Measurements from ENCODE around the gene TMEM40.
"Not testable (repeated sequence)": the region's sequence is repeated elsewhere in the genome, so short reads cannot be mapped to it uniquely, and the experiment has no call there.

Gene TMEM40

GRCh38 chr3:12750658-12751071 is 8.4 kb downstream of the TMEM40 start:
- no peak for DNase-seq (ENCODE audit: low spot score)

GRCh38 chr3:12750223-12750622 is 8.8 kb downstream of the TMEM40 start:
- no peak for DNase-seq (ENCODE audit: low spot score)

GRCh38 chr3:12748477-12748876 is 10.6 kb downstream of the TMEM40 start:
- DNase-seq (ENCODE audit: low spot score) = no peak

- DNase-seq (ENCODE audit: low spot score) = no peak
These were observed 12.6 kb downstream of the TMEM40 start for GRCh38 chr3:12746419-12746818.

- DNase-seq (ENCODE audit: low spot score) = no peak
These were observed 14.7 kb downstream of the TMEM40 start for GRCh38 chr3:12744326-12744725.

GRCh38 chr3:12743583-12743982 is 15.5 kb downstream of the TMEM40 start:
- DNase-seq (ENCODE audit: low spot score) = no peak

GRCh38 chr3:12742330-12743107 is 16.5 kb downstream of the TMEM40 start:
- DNase-seq (ENCODE audit: low spot score) = no peak

GRCh38 chr3:12741209-12741608 is 17.9 kb downstream of the TMEM40 start:
- DNase-seq (ENCODE audit: low spot score) = no peak

GRCh38 chr3:12737833-12738232 is 21.2 kb downstream of the TMEM40 start:
- no peak for DNase-seq (ENCODE audit: low spot score)

- no peak for DNase-seq (ENCODE audit: low spot score)
These were observed 21.7 kb downstream of the TMEM40 start for GRCh38 chr3:12737319-12737718.

GRCh38 chr3:12734960-12735359 is 24.1 kb downstream of the TMEM40 start:
- DNase-seq (ENCODE audit: low spot score) = no peak

GRCh38 chr3:12733566-12733965 is 25.5 kb downstream of the TMEM40 start:
- no peak for DNase-seq (ENCODE audit: low spot score)

- no peak for DNase-seq (ENCODE audit: low spot score)
These were observed 28.4 kb downstream of the TMEM40 start for GRCh38 chr3:12730506-12731242.

GRCh38 chr3:12729051-12729651 is 29.9 kb downstream of the TMEM40 start:
- DNase-seq (ENCODE audit: low spot score) = no peak

GRCh38 chr3:12727937-12728336 is 31.1 kb downstream of the TMEM40 start:
- DNase-seq (ENCODE audit: low spot score) = no peak

- no peak for DNase-seq (ENCODE audit: low spot score)
These were observed 31.6 kb downstream of the TMEM40 start for GRCh38 chr3:12727481-12727880.

- no peak for DNase-seq (ENCODE audit: low spot score)
These were observed 33.6 kb downstream of the TMEM40 start for GRCh38 chr3:12725436-12725835.

GRCh38 chr3:12724794-12725193 is 34.3 kb downstream of the TMEM40 start:
- DNase-seq (ENCODE audit: low spot score) = no peak

GRCh38 chr3:12723362-12723761 is 35.7 kb downstream of the TMEM40 start:
- not testable (repeated sequence) for DNase-seq (ENCODE audit: low spot score)

GRCh38 chr3:12722226-12722625 is 36.8 kb downstream of the TMEM40 start:
- no peak for DNase-seq (ENCODE audit: low spot score)

- DNase-seq (ENCODE audit: low spot score) = peak; percentile 75
These were observed 38.8 kb downstream of the TMEM40 start for GRCh38 chr3:12719984-12720898.

GRCh38 chr3:12719541-12719940 is 39.5 kb downstream of the TMEM40 start:
- no peak for DNase-seq (ENCODE audit: low spot score)
